Cortex of kidney (tissue), 1 donor: Measurements from ENCODE around the gene NDUFS1.
"Not testable (repeated sequence)": the region's sequence is repeated elsewhere in the genome, so short reads cannot be mapped to it uniquely, and the experiment has no call there.

Experiments
- DNase-seq: peaks from one replicate; lab custom pipeline; 2025; lab: John Stamatoyannopoulos, UW

The NDUFS1 gene

DNA sequence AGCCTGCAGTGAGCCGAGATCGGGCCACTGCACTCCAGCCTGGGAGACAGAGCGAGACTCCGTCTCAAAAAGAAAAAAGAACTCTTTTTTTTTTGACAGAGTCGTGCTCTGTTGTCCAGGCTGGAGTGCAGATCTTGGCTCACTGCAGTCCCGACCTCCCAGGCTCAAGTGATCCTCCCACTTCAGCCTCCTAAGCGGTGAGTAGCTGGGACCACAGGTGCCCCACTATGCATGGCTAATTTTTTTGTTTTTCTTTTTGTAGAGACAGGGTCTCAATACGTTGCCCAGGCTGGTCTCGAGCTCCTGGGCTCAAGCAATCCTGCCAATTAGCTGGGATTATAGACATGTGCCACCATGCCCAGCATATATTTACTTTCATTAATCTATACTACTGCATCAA lies 60.8 kb downstream of the NDUFS1 start:
- DNase-seq: no peak

DNA sequence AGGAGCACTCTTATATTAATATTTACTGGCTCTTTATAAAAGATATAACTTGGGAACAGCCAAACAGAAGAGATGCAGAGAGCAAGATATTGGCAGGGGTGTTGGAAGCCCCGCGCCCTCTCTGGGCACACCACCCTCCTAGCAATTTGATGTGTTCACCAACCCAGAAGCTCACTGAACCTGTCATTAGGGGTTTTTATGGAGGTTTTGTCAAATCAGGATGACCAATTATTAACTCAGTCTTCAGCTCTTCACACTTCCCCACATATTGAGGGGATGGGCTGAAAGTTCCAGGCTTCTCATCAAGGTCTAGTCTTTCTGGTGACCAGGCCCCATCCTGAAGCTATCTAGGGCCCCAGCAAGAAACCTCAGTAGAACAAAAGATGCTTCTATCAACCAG lies 62.4 kb downstream of the NDUFS1 start:
- DNase-seq: no peak

DNA sequence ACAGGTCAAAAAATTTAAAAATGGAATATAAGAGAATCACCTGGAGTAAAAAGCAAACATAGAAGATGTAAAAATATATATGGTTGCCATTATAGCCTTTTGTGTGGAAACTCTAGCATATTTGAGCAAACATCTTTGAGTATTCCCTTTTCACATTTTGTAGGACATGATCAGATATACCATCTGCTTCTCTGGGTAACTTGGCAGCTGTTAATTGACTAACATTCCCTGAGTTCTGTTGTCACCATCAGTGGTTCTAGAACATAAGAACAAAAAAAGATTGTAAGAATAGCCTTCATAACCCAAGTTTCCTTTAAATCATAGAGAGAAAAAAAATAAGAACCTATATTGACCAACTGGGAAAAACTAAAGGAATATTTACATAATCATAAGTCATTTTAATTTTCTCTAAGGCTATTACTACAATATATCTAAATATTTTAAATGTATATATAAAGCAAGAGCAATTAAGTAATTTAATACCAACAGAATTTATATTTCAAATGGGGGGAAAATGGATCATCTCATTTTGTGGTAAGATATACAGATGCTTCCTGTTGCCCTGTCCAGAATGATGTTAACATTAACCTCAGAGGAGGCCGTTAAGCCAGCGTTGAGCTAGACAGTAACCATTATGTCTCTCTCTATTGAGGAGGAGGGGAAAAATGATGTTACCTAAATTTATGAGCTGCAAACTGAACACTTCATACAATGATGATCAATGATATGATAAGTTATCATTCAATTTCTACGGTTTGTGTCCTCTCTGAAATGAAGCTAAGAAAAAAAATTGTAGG lies 63.5 kb downstream of the NDUFS1 start:
- no peak for DNase-seq

DNA sequence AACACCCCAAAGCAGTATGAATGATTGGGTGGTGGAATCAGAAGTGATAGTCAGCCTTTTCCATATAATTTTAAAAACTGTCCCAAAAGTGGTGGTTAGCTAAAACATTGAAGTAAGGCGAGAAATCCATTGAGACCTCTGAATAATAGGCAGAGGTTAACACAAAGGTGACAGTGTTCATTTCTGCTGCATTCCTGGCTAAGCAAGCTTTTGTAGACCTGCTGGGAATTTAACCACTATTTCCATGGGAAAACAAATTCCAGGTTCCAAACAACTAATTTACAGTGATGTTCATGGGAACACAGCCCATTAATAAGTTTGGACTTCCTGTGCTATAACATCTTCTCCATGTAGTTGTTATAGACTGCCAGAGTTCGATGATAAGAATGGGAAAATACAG lies 66.9 kb downstream of the NDUFS1 start:
- DNase-seq: no peak

DNA sequence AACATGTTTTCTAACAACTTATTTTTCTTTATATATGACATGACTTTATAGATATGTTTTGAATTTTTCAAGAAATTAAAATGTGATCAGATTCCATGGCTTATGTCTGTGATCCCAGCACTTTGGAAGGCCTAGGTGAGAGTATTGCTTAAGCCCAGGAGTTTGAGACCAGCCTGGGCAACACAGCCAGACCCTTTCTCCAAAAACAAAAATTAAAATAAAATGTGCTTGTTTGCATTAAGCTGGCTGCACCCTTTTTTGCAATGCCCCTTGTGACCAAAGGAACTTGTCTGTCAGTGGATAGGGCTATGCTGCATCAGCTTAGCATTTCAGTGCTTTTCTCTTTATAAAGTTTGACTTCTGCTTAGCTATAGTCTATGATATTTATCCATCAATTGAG lies 71.0 kb downstream of the NDUFS1 start:
- no peak for DNase-seq

DNA sequence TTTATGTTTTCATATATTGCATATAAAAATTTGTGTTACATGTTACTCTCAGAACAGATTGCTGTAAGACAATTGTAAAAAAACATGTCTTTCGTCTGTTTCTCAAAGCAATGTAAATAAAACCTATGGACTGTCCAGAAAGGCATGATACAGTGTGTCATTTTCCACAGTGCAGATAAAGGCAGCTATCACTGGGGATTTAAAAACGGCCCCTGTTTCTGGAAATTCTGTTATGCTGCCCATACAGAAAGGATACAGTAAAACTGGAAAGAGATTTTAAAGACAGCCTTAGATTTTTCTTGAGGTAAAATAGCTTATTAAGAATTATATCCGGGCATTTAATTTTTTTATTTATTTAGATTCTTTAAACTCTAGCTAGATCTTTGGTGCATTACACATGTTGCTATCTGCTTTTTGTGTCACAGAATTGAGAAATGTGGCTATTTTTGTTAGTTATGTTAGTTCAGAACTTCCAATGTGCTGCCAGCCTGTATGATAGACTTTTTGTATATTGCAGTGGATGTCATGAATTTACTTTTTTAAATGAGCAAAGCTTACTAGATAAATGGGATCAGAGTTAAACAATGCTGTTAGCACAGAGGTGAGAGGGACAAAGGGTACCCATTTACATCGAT lies 72.4 kb downstream of the NDUFS1 start:
- no peak for DNase-seq

DNA sequence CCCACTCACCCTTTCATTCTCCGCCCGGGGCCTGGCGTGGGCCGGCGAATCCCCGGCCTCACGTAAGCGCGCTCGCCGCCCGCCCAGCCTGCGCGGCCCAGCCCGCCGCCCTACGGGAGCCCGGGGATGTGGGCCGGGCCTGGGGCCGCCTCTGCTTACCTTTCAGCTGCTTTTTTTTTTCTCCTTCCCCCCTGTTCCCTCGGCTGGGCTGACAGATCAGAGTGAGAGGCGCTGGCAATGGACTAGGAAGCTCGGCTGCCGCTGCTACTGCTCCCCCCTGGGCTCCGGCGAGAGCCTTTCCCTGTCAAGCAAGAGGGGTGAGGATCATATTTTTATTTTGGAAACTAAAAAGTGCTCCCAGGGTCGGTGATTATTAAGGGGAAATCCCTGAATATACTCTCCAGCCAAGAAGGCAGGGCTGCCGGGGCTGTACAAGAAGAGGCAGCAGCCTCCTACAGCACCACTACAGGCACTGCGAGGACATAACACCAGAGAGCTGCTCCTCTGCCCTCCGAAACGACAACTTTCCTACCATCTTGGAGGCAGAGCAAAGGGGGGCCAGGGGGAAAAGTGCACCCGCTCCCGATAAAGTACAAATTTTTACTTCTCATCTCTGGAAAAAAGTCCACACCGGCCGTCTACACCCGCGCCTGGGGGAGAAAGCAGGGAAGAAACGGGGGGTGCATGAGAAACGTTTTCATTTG lies 73.3 kb downstream of the NDUFS1 start, which contains the start of gene INO80D:
Gene INO80D, minus strand, starts transcription at position 433 of the 704 bp plus-strand sequence. CDS start 23,158 bp downstream, outside the sequence.
- DNase-seq: peak; percentile 72

DNA sequence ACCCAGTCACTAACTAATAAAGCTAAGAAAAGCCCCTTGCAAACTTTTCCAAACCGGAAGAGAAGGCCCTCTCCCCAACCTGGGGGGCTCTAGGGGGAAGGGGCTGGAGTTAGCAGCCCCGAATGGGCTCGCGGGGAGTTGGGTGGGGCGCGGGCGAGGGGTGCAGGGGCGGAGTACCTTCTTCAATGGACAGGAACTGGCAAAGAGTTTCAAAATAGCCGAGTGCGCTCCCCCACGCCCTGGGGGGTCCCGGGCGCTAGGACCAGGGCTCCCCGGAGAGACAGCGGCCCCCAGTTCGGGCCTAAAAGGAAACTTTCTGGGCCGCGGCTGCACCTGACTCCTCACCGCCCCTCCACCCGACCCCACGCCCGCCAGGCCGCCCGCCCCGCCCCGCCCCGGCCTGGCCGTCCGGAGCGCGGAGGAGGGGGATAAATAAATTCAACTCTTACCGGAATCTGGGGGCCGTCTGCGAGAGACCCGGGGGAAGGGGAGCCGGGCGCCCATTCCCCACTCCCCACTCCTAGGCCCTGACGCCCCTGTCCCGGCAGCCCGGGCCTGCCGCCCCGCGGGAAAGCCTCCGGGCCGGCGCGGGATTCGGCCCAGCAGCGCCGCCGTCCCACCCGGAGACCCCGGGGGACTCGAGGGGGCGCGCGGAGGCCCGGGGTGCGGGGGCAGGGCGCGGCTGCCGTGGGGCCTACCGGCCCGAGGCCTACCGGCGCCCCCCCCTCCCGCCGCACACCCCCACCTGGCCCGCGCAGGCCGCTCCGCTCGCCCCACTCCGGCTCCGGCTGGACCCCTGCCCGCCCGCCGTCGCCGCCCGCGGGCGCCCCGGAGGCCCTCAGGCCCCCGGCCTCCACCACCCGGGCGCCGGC lies 74.1 kb downstream of the NDUFS1 start:
- DNase-seq: no peak

DNA sequence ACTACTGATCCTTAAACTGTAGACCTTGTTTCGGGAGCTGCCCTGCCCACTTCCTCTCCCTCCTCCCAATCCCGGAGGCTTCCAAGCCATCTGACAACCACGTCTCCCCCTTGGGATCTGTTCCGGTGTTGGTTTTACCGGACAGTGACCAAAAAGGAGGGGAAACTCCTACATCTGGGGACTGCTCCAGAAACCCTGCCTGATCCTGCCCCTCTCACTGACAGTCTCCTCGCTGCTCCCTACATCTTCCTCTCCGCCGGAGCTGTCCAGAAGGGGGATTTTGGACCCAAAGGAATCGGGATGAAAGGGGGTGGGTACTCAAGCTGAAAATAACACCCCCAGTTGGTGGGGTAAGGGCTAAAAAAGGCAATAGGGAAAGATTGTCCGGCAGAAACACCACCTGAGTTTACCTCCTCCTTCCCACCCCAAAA lies 74.8 kb downstream of the NDUFS1 start:
- DNase-seq: no peak

DNA sequence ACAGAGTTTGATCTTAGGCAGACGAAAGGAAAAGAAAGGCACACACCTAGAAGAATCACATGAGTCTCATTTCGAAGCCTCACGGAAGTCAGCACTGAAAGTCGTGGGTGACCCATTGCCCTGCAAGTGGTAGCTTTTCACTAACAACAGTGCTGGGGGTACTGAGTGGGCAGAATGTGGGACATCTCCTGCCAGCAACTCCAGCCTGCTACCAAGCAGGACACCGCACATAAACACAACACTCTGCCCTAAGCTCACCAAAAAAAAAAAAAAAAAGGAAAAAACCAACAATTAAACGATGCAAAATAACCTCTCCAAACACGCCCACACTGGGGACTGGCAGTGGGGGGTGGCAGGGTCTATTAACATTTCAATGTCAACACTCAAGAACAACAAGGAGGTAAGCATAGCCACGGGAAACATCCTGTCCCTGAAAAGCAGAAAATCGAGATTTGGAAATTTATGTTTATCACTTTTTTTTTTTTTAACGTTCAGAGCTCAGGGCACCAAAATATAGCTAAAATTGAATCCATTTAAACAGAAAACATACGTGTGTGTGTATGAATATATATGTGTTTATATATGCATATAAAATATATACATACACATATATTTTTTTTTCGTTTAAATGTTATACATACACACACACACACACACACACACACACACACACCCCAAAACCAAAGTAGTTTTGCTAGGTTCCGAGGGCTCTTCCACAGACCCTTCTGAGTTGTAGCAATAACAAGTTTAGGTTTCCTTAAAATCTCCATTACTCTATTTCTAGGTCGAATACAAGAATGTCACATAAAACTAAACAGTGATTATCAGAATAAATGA lies 75.4 kb downstream of the NDUFS1 start:
- no peak for DNase-seq

DNA sequence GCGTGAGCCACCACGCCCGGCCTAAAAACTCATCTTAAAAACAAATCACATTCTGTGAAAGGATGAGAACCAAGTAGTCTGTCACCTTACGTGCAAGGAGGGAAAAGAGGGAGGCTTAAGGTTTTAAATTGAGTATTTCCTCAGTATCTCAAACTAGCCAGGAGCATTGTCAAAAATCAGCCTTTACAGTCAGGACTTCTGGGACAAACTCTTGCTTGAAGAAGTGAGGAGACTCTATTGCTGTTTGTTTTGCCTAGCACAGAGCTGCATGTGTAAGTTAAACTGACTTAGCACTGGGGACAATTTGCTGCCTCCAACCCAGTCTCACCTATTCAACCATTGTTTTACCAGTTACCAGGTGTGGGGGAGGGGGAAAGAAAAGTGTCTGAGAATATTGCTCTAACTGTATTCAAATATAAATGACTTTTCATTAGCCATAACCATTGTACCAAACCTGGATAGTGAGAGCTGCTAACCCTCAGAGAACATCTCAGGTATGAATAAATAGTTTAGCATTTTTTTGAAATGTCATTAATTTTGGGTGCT lies 76.9 kb downstream of the NDUFS1 start:
- DNase-seq: no peak

DNA sequence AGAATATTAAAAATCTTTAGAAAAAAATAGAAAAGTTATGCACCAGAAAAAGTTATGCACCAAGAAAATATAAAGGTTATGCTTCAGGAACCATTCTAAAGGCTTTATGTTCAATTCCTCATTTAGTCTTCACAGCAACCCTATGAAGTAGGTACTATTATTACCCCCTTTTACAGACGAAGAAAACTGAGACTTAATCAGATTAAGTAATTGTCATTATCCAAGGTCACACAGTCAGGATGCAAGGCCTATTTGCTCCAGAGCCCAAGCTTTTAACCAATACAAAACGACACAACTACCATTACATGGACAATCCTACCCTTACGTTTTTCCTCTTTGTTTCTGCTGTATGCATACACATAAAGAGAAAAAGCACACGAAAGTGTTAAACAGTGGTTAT lies 78.3 kb downstream of the NDUFS1 start:
- no peak for DNase-seq

DNA sequence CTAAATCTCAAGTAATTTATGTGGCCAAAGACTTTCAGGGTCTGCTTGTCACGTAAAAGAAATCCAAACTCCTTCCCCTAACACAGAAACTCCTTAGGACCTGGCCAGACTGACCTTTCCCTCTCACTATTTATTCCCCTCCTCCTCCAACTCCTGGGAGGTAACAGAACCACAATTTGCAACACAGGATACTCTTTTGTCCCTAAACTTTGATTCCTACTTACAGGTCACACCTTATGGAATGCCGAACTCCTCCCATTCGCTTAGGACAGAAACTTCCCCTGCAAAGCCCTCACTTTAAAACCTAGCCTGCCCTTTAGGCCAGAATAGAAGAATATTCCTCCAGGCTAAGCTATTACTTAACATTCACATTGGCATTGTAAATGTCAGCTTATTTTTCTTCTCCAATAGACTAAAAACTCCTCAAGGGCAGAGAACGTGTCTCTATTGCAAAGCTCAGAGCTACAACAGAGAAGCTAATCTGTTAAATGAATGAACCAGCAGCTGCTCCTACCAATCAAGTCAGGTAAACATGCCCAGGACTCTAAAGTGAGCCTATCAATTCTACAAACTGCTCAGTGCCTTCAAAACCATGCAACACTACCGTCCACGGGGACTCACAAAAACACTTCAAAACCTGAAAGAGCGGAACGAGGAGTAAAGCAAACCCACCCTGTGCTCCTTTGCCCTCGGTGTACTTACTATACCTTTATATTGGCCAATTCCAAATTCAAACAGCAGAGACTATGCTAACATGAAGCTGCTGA lies 79.4 kb downstream of the NDUFS1 start:
- no peak for DNase-seq

DNA sequence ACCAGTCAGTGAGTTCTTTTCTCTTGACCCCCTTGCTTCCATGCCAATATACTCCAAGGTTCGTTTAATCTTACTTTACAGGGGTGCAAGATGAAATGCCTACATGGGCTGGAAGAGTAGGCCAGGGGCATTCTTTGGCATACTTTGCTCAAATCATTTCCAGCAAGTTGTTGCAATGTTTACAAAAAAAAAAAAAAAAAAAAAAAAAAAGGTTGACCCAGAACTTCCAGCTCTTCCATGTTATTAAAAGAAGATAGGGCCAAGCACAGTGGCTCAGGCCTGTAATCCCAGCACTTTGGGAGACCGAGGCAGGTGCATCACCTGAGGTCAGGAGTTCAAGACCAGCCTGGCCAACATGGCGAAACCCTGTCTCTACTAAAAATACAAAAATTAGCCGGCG lies 81.4 kb downstream of the NDUFS1 start:
- not testable (repeated sequence) for DNase-seq

DNA sequence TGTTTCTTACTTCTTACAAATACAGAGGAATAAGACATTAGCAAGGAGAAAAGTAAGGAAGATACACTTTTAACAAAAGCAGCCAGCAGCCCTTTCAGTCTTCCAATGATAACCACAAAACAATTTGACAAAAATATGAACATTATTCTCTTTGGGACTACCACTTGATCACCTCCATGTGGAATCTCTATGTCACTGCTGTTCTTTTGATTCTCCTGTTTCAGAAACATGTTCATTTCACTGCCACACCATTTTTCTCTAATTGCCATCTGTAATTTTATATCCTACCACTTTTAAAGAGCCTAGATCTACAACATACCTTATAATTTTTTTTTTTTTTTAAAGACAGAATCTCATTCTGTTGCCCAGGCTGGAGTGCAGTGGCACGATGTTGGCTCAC lies 84.1 kb downstream of the NDUFS1 start:
- no peak for DNase-seq

DNA sequence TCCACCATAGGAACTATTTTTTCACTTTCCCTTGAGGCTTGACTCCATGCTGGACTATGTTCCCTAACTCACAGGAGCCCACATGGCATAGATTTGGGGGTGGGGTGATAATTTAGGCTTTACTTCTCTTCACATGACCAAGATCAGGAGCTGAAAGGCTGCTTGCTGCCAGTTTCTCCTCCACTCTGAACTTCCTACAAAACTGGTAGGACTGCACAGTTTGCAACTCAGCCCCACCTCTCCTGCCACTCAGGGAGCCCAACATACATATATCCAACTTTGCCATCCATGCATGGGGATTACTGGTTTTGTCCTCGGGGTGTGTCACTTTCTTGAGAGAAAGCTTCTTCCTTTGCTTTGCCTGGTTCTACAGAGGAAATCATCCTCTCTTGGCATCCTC lies 87.4 kb downstream of the NDUFS1 start:
- DNase-seq: no peak

DNA sequence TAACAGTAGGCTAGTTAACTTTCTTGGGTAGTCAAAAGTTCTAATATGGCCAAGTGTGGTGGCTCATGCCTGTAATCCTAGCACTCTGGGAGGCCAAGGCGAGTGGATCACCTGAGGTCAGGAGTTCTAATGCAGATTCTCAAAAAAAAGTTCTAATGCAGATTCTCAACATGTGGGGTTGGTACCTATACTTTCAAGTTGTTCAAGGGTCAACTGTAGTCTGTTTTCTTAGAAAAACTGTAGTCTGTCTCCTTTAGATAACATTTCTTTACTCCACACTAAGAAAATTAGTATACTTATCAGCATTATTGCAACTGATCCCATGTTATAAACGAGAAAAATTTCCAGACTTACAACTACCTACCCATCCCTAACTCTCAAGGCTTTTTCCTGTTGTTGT lies 89.8 kb downstream of the NDUFS1 start:
- no peak for DNase-seq

DNA sequence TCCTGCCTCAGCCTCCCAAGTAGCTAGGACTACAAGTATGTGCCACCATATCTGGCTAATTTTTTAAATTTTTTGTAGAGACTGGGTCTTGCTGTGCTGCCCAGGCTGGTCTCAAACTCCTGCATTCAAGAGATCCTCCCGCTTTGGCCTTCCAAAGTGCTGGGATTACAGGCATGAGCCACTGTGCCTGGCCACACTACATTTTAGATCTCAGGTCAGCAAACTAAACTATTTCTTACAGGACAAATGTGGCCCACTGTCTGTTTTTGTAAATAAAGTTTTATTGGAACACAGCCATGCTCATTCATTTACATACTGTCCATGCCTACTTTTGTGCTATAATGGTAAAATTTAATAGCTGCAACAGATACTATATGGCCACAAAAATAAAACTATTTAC lies 91.0 kb downstream of the NDUFS1 start:
- no peak for DNase-seq
